ENCODE data around the gene CDH13. TPM values are rescaled to one million over a fixed set of nuclear protein-coding genes. Genes with fewer than 3 reads are reported as not detected.

The CDH13 gene
- total and polyA plus RNA-seq, 2 experiments from 2014 or later: 1.6 to 4.4 TPM

GRCh38 chr16:82652826-82653225 lies 26.1 kb downstream of the CDH13 start:
- Histone ChIP-seq H3K4me3 (no peak overlapping the region), H3F3A (replicated peaks; ENCODE audit: low read depth) (no peaks in the 10 kb centered on the region), H2AFZ (no peak overlapping the region), H3K27me3 (ENCODE audit: insufficient read depth) (no peaks in the 10 kb centered on the region), H3K36me3 (ENCODE audit: insufficient read depth) (no peaks in the 10 kb centered on the region), H3K9me2 (ENCODE audit: insufficient read depth) (peaks cover 21% of the 10 kb centered on the region), H3K27ac (ENCODE audit: low read depth) (no peak overlapping the region), H3K79me2 (replicated peaks; ENCODE audit: insufficient read depth) (no peaks in the 10 kb centered on the region), H3K4me2 (no peak overlapping the region), H4K20me1 (replicated peaks; ENCODE audit: insufficient read depth) (no peaks in the 10 kb centered on the region), H3K4me1 (ENCODE audit: insufficient read depth) (no peaks in the 10 kb centered on the region)
- ATAC-seq: no peak
- Mint-ChIP-seq H3K27me3 (ENCODE audit: insufficient read depth, low read depth, poor library complexity) (no peaks in the 10 kb centered on the region), H3K9me3 (no peaks in the 10 kb centered on the region), H3K4me1 (peaks cover 8% of the 10 kb centered on the region; the same call in 2 of the 3 replicates), H3K27ac (no peak overlapping the region), H3K4me3 (no peak overlapping the region), H3K36me3 (ENCODE audit: low read depth) (no peaks in the 10 kb centered on the region; the same call in 2 of the 3 replicates)
- no peak for TF ChIP-seq EZH2 (IDR thresholded peaks at IDR 0.05; ENCODE audit: low read depth, unreplicated experiment)
- no peak for TF ChIP-seq JUNB (IDR thresholded peaks at IDR 0.05; ENCODE audit: unreplicated experiment)
- TF ChIP-seq REST (IDR thresholded peaks at IDR 0.05; ENCODE audit: unreplicated experiment): no peak
- TF ChIP-seq EZH2phosphoT487 (IDR thresholded peaks at IDR 0.05; ENCODE audit: unreplicated experiment): no peak
- TF ChIP-seq, protein P1, sequence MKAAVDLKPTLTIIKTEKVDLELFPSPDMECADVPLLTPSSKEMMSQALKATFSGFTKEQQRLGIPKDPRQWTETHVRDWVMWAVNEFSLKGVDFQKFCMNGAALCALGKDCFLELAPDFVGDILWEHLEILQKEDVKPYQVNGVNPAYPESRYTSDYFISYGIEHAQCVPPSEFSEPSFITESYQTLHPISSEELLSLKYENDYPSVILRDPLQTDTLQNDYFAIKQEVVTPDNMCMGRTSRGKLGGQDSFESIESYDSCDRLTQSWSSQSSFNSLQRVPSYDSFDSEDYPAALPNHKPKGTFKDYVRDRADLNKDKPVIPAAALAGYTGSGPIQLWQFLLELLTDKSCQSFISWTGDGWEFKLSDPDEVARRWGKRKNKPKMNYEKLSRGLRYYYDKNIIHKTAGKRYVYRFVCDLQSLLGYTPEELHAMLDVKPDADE (IDR thresholded peaks at IDR 0.05): no peak
- no peak for TF ChIP-seq CREB1 (CRISPR knock-in tag; IDR thresholded peaks at IDR 0.05; ENCODE audit: low read depth)
- no peak for TF ChIP-seq NANOG (IDR thresholded peaks at IDR 0.05; ENCODE audit: borderline replicate concordance)
- no peak for TF ChIP-seq ZNF114 (CRISPR knock-in tag; IDR thresholded peaks at IDR 0.05)
- TF ChIP-seq ZNF331 (CRISPR knock-in tag; IDR thresholded peaks at IDR 0.05; ENCODE audit: low read depth): no peak
- TF ChIP-seq CTCF (conservative IDR thresholded peaks at IDR 0.05; ENCODE audit: low read depth in 2 of 2): no peak
- no peak for TF ChIP-seq STAT1 (IDR thresholded peaks at IDR 0.05; ENCODE audit: unreplicated experiment)
- TF ChIP-seq POLR2AphosphoS5 (IDR thresholded peaks at IDR 0.05; ENCODE audit: low read depth): no peak
- DNase-seq (ENCODE audit: low spot score): no peak

Data from GM23338 (cell line).